GM19239 (cell line): ENCODE measurements around the gene CYP2W1.
"Not testable (repeated sequence)": the region's sequence is repeated elsewhere in the genome, so short reads cannot be mapped to it uniquely, and the experiment has no call there.

Experiments used
- DNase-seq: peaks from one replicate; pipeline ENCODE4 v3.0.0; 2011; ENCODE audit warnings: low spot score; ENCODE audit not compliant: insufficient read length
- FAIRE-seq: peaks from 2 replicates; lab custom pipeline; 2011; peaks lifted over from hg19 to GRCh38; lab: Jason Lieb, UNC

CYP2W1 gene

GRCh38 chr7:992709-993607 lies 10.0 kb downstream of the CYP2W1 start:
- FAIRE-seq (peak; percentile 84), DNase-seq (peak; percentile 99)

- FAIRE-seq = no peak
- no peak for DNase-seq
Observed at GRCh38 chr7:994592-995308, 11.8 kb downstream of the CYP2W1 start.

GRCh38 chr7:995571-995970 lies 12.6 kb downstream of the CYP2W1 start:
- DNase-seq = no peak
- FAIRE-seq = no peak

- no peak for DNase-seq
- no peak for FAIRE-seq
Observed at GRCh38 chr7:996079-996872, 13.3 kb downstream of the CYP2W1 start.

GRCh38 chr7:997404-998395 lies 14.7 kb downstream of the CYP2W1 start:
- FAIRE-seq (no peak), DNase-seq (no peak)

- DNase-seq (no peak), FAIRE-seq (no peak)
Observed at GRCh38 chr7:999149-999879, 16.3 kb downstream of the CYP2W1 start.

- DNase-seq (no peak), FAIRE-seq (no peak)
Observed at GRCh38 chr7:999941-1000935, 17.3 kb downstream of the CYP2W1 start.

GRCh38 chr7:1001069-1001770 lies 18.2 kb downstream of the CYP2W1 start:
- not testable (repeated sequence) for FAIRE-seq, DNase-seq

- FAIRE-seq, DNase-seq: not testable (repeated sequence)
Observed at GRCh38 chr7:1002026-1002425, 19.0 kb downstream of the CYP2W1 start.

- FAIRE-seq, DNase-seq: not testable (repeated sequence)
Observed at GRCh38 chr7:1002445-1002844, 19.5 kb downstream of the CYP2W1 start.

GRCh38 chr7:1004018-1004852 lies 21.3 kb downstream of the CYP2W1 start:
- no peak for FAIRE-seq
- DNase-seq = no peak

GRCh38 chr7:1005303-1005702 lies 22.3 kb downstream of the CYP2W1 start:
- FAIRE-seq (no peak), DNase-seq (no peak)

- FAIRE-seq = no peak
- no peak for DNase-seq
Observed at GRCh38 chr7:1007901-1008300, 24.9 kb downstream of the CYP2W1 start.

- FAIRE-seq (no peak), DNase-seq (no peak)
Observed at GRCh38 chr7:1008733-1009363, 25.9 kb downstream of the CYP2W1 start.

- FAIRE-seq (no peak), DNase-seq (no peak)
Observed at GRCh38 chr7:1009747-1010146, 26.8 kb downstream of the CYP2W1 start.

- FAIRE-seq = no peak
- no peak for DNase-seq
Observed at GRCh38 chr7:1010226-1010625, 27.2 kb downstream of the CYP2W1 start.
